ENCODE measurements around the gene INPP5J. TPM values are rescaled to one million over a fixed set of nuclear protein-coding genes. Genes with fewer than 3 reads are reported as not detected.

Gene INPP5J
- total and polyA plus RNA-seq, 2 of the 13 experiments (the other 11 are each of a cell fraction or from before 2014, with no cell fraction given), result 0.24 to 1.1 TPM

DNA sequence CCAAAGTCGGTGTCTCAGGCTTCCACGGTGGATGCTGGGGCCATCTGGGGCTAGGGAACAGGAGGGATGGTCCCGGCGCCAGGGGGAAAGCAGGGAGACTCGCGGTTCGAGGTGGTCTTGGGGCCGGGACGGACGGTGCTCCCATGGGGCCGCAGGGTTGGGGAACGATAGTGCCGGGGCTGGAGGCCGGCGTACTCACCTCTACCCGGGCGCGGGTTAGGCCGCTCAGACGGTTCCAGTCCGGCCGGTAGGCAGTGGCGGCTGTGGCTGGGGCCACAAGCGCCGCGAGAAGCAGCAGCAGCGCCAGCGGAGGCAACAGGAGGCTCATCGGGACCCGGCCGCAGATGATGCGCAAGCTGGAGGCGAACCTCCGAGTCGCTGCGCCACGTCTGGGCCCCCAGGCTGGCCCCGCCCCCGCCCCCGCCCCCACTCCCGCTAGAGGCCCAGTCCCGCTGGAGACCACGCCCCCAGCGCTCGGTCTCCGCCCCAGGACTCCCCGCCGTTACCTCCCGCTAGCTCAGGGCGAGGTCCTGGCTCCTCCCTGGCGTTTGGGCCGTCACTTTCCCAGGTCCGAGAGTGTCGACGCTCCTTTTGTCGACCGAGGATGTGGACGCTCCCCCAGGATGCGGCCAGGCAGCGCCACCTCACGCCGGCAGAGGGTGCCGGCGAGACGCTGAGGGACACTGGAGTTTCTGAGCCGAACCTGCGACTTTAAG, 15.4 kb upstream of the INPP5J start, which contains the start of gene SELENOM (continued):
- TF ChIP-seq ASH2L (IDR thresholded peaks at IDR 0.05; ENCODE audit: insufficient read length, low read depth, low read length), result no peak
- TF ChIP-seq RBAK (CRISPR knock-in tag; IDR thresholded peaks at IDR 0.05), result no peak
- TF ChIP-seq PHF8 (CRISPR knock-in tag; IDR thresholded peaks at IDR 0.05), result no peak
- no peak for TF ChIP-seq ZNF317 (CRISPR knock-in tag; IDR thresholded peaks at IDR 0.05)
- TF ChIP-seq, protein P1, sequence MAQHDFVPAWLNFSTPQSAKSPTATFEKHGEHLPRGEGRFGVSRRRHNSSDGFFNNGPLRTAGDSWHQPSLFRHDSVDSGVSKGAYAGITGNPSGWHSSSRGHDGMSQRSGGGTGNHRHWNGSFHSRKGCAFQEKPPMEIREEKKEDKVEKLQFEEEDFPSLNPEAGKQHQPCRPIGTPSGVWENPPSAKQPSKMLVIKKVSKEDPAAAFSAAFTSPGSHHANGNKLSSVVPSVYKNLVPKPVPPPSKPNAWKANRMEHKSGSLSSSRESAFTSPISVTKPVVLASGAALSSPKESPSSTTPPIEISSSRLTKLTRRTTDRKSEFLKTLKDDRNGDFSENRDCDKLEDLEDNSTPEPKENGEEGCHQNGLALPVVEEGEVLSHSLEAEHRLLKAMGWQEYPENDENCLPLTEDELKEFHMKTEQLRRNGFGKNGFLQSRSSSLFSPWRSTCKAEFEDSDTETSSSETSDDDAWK (CRISPR knock-in tag; IDR thresholded peaks at IDR 0.05), result no peak
- TF ChIP-seq, protein P2, sequence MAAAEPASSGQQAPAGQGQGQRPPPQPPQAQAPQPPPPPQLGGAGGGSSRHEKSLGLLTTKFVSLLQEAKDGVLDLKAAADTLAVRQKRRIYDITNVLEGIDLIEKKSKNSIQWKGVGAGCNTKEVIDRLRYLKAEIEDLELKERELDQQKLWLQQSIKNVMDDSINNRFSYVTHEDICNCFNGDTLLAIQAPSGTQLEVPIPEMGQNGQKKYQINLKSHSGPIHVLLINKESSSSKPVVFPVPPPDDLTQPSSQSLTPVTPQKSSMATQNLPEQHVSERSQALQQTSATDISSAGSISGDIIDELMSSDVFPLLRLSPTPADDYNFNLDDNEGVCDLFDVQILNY (CRISPR knock-in tag; conservative IDR thresholded peaks at IDR 0.05), result no peak
- no peak for TF ChIP-seq ELF3 (CRISPR knock-in tag; IDR thresholded peaks at IDR 0.05)
- TF ChIP-seq, protein P3, sequence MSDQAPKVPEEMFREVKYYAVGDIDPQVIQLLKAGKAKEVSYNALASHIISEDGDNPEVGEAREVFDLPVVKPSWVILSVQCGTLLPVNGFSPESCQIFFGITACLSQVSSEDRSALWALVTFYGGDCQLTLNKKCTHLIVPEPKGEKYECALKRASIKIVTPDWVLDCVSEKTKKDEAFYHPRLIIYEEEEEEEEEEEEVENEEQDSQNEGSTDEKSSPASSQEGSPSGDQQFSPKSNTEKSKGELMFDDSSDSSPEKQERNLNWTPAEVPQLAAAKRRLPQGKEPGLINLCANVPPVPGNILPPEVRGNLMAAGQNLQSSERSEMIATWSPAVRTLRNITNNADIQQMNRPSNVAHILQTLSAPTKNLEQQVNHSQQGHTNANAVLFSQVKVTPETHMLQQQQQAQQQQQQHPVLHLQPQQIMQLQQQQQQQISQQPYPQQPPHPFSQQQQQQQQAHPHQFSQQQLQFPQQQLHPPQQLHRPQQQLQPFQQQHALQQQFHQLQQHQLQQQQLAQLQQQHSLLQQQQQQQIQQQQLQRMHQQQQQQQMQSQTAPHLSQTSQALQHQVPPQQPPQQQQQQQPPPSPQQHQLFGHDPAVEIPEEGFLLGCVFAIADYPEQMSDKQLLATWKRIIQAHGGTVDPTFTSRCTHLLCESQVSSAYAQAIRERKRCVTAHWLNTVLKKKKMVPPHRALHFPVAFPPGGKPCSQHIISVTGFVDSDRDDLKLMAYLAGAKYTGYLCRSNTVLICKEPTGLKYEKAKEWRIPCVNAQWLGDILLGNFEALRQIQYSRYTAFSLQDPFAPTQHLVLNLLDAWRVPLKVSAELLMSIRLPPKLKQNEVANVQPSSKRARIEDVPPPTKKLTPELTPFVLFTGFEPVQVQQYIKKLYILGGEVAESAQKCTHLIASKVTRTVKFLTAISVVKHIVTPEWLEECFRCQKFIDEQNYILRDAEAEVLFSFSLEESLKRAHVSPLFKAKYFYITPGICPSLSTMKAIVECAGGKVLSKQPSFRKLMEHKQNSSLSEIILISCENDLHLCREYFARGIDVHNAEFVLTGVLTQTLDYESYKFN (CRISPR knock-in tag; conservative IDR thresholded peaks at IDR 0.05), result no peak
- TF ChIP-seq ZNF883 (CRISPR knock-in tag; IDR thresholded peaks at IDR 0.05; ENCODE audit: not compliant biosample characterization), result no peak
- TF ChIP-seq ZNF350 (CRISPR knock-in tag; IDR thresholded peaks at IDR 0.05; ENCODE audit: borderline replicate concordance, low read depth), result no peak; the same call in 1 of the 2 replicates
